Astrocyte (in vitro differentiated cells and primary cell): ENCODE measurements around the gene MAJIN. TPM values are rescaled to one million over a fixed set of nuclear protein-coding genes. Genes with fewer than 3 reads are reported as not detected.

Experiments
- DNase-seq: peaks from one replicate; pipeline ENCODE4 v3.0.0-alpha.2; 2010; ENCODE audit warnings: low read depth
- FAIRE-seq: peaks from 2 replicates; lab custom pipeline; 2011; peaks lifted over from hg19 to GRCh38; lab: Jason Lieb, UNC
- H2AFZ ChIP-seq: 2 replicates; pipeline ENCODE4 v1.6.0; 2012; ENCODE audit warnings: low read depth, low read length, inconsistent platforms
- H3K27ac ChIP-seq: 2 replicates; pipeline ENCODE4 v1.5.1; 2011; ENCODE audit warnings: low read depth, low read length, inconsistent platforms
- H3K27me3 ChIP-seq: 2 replicates; pipeline ENCODE4 v1.6.0; 2011; ENCODE audit warnings: low read length, inconsistent platforms; ENCODE audit not compliant: insufficient read depth
- H3K36me3 ChIP-seq: 2 replicates; pipeline ENCODE4 v1.5.1; 2011; ENCODE audit warnings: low read length, inconsistent platforms; ENCODE audit not compliant: insufficient read depth
- H3K4me1 ChIP-seq: 2 replicates; pipeline ENCODE4 v1.5.1; 2011; ENCODE audit warnings: low read length, inconsistent platforms; ENCODE audit not compliant: insufficient read depth
- H3K4me2 ChIP-seq: 2 replicates; pipeline ENCODE4 v1.6.0; 2012; ENCODE audit warnings: low read length, inconsistent platforms
- H3K4me3 ChIP-seq: 2 replicates; pipeline ENCODE4 v1.5.1; 2011; ENCODE audit warnings: low read depth, mild to moderate bottlenecking, low read length, inconsistent platforms; ENCODE audit not compliant: insufficient read depth
- H3K79me2 ChIP-seq: 2 replicates; pipeline ENCODE4 v1.6.0; 2012; ENCODE audit warnings: mild to moderate bottlenecking, low read length, inconsistent platforms; ENCODE audit not compliant: insufficient read depth
- H3K9ac ChIP-seq: 2 replicates; pipeline ENCODE4 v1.6.0; 2012; ENCODE audit warnings: mild to moderate bottlenecking, low read length, inconsistent platforms
- H3K9me3 ChIP-seq: 2 replicates; pipeline ENCODE4 v1.5.1; 2012; ENCODE audit warnings: low read depth, mild to moderate bottlenecking, low read length, inconsistent platforms; ENCODE audit not compliant: insufficient read depth
- H4K20me1 ChIP-seq: 2 replicates; pipeline ENCODE4 v1.6.0; 2012; ENCODE audit warnings: low read length, inconsistent platforms; ENCODE audit not compliant: insufficient read depth
- H3K27ac Mint-ChIP-seq: one replicate; pipeline ENCODE4 v1.8.0; 2021; ENCODE audit warnings: mild to moderate bottlenecking, mixed read lengths; ENCODE audit not compliant: unreplicated experiment
- H3K27me3 Mint-ChIP-seq: one replicate; pipeline ENCODE4 v1.8.0; 2021; ENCODE audit warnings: low read depth, mixed read lengths; ENCODE audit not compliant: unreplicated experiment
- H3K36me3 Mint-ChIP-seq: one replicate; pipeline ENCODE4 v1.8.0; 2021; ENCODE audit warnings: low read depth, mixed read lengths; ENCODE audit not compliant: unreplicated experiment
- H3K4me1 Mint-ChIP-seq: one replicate; pipeline ENCODE4 v1.8.0; 2021; ENCODE audit warnings: low read depth, mixed read lengths; ENCODE audit not compliant: unreplicated experiment
- H3K4me3 Mint-ChIP-seq: one replicate; pipeline ENCODE4 v1.8.0; 2021; ENCODE audit warnings: mild to moderate bottlenecking, moderate library complexity, mixed read lengths; ENCODE audit not compliant: unreplicated experiment
- H3K9me3 Mint-ChIP-seq: one replicate; pipeline ENCODE4 v1.8.0; 2021; ENCODE audit warnings: mild to moderate bottlenecking, mixed read lengths; ENCODE audit not compliant: unreplicated experiment
- EZH2 ChIP-seq: IDR thresholded peaks from 2 replicates; pipeline ENCODE4 v1.6.1; 2012; ENCODE audit warnings: mild to moderate bottlenecking, low read length, inconsistent platforms; ENCODE audit not compliant: insufficient read depth
- total RNA-seq: library from RNA; stranded (reverse); gene quantifications from 2 replicates; pipeline ENCODE4 v1.2.1, GENCODE V29; 2021
- TF ChIP-seq, protein P1 (sequence below): IDR thresholded peaks from 2 replicates; pipeline ENCODE4 v1.5.1; 2011; ENCODE audit warnings: low read depth, mild to moderate bottlenecking, inconsistent platforms, low read length, moderate library complexity; ENCODE audit not compliant: insufficient read depth

MAJIN gene
- total RNA-seq, 1 donor from 2014 or later = not detected

DNA sequence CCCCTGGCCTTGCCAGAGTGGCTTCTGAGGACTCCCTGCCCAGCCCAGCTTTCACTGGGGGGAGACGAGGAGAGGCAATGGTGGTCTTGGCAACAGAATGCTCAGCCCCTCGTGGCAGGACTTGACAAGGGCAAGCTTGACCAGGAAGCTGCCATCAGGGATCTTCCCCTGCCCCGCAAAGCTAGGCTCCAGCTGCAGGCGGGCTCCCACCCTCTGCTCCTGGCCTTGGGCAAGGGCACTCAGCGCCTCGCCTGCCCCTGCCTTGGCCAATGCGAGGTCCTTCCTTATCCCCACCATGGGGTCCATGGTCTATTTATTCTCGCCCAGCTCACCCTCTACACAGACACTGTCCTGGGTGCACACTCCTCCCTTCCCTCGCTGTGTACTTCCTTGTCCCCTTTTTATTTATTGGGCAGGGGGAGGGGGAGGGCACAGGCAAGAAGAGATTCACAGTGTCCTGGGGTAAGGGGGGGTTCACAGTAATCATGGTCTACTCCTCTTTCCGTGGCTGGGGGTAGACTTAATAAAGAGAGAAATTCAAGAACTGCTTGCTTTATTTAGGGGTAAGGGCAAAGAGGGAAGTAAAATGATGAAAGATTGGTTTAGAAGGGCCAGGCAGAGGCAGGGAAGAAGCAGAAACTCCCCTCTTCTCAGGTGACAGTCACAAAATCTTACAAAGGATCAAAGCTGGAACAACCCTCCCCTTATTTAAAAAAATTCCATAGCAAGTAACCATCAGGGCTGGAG lies 37.8 kb downstream of the MAJIN start:
- no peak overlapping the region for H3K27ac ChIP-seq
- H3K9ac ChIP-seq = no peak overlapping the region
- no peaks in the 10 kb centered on the region for H3K9me3 ChIP-seq
- Mint-ChIP-seq H3K27me3 (peaks cover 14% of the 10 kb centered on the region), H3K4me3 (no peak overlapping the region), H3K27ac (no peak overlapping the region), H3K9me3 (no peaks in the 10 kb centered on the region), H3K36me3 (peaks cover 37% of the 10 kb centered on the region), H3K4me1 (peaks cover 13% of the 10 kb centered on the region)
- H3K4me2 ChIP-seq = no peak overlapping the region
- TF ChIP-seq, protein P1, sequence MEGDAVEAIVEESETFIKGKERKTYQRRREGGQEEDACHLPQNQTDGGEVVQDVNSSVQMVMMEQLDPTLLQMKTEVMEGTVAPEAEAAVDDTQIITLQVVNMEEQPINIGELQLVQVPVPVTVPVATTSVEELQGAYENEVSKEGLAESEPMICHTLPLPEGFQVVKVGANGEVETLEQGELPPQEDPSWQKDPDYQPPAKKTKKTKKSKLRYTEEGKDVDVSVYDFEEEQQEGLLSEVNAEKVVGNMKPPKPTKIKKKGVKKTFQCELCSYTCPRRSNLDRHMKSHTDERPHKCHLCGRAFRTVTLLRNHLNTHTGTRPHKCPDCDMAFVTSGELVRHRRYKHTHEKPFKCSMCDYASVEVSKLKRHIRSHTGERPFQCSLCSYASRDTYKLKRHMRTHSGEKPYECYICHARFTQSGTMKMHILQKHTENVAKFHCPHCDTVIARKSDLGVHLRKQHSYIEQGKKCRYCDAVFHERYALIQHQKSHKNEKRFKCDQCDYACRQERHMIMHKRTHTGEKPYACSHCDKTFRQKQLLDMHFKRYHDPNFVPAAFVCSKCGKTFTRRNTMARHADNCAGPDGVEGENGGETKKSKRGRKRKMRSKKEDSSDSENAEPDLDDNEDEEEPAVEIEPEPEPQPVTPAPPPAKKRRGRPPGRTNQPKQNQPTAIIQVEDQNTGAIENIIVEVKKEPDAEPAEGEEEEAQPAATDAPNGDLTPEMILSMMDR = no peak
- TF ChIP-seq EZH2 = no peak
- peaks cover 9% of the 10 kb centered on the region for H4K20me1 ChIP-seq
- H2AFZ ChIP-seq = no peak overlapping the region
- peaks cover 2% of the 10 kb centered on the region for H3K27me3 ChIP-seq
- DNase-seq (no peak), FAIRE-seq (no peak)
- H3K4me1 ChIP-seq = no peaks in the 10 kb centered on the region
- no peaks in the 10 kb centered on the region for H3K79me2 ChIP-seq
- H3K36me3 ChIP-seq = peaks cover 19% of the 10 kb centered on the region
- H3K4me3 ChIP-seq = no peak overlapping the region

DNA sequence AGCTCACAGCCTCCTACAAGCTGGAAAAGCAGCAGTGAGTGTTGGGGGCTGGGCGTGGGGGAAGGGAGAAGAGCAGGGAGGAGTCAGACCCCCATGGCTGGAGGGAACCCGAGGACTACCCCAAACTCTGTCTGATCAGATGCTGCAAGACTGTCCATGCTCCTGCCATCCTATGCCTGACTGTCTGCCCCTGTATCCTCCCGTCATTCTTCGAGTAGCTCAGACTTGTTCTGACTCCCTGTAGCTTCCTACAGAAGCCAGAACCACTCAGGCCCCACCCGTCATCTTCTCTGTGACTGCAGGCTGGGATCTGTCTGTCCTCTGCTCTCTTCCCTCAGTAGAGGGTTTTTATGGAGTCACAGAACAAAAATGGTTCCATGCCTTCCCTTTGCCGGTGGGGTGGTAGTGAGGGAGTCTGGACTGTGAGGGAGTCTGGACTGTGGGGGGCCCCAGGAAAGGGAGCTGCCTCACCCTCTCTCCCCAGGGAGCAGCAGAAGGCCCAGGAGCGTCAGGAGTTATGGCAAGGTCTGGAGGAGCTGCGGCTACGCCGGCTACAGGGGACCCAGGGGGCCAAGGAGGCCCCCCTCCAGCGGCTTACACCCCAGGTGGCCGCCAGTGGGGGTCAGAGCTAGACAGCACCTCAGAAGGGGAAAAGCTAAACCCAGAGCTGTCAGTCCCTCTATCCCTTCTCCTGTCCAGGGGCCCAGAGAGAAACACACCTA lies 38.5 kb downstream of the MAJIN start:
- no peak overlapping the region for H3K4me3 ChIP-seq
- no peak overlapping the region for H3K27ac ChIP-seq
- H3K27me3 ChIP-seq = no peaks in the 10 kb centered on the region
- H3K79me2 ChIP-seq = no peaks in the 10 kb centered on the region
- DNase-seq (no peak), FAIRE-seq (no peak)
- H3K27me3 Mint-ChIP-seq = peaks cover 11% of the 10 kb centered on the region
- H3K9ac ChIP-seq = no peak overlapping the region
- peaks cover 37% of the 10 kb centered on the region for H3K36me3 Mint-ChIP-seq
- no peak overlapping the region for H2AFZ ChIP-seq
- peaks cover 13% of the 10 kb centered on the region for H3K4me1 Mint-ChIP-seq
- H3K4me2 ChIP-seq = no peak overlapping the region
- H3K9me3 ChIP-seq = no peaks in the 10 kb centered on the region
- no peak overlapping the region for H3K27ac Mint-ChIP-seq
- peaks cover 21% of the 10 kb centered on the region for H3K36me3 ChIP-seq
- no peak overlapping the region for H3K4me3 Mint-ChIP-seq
- H4K20me1 ChIP-seq = peaks cover 9% of the 10 kb centered on the region
- H3K9me3 Mint-ChIP-seq = no peaks in the 10 kb centered on the region
- TF ChIP-seq, protein P1 = no peak
- no peak for TF ChIP-seq EZH2
- H3K4me1 ChIP-seq = no peaks in the 10 kb centered on the region
